RWPE2 (cell line): ENCODE results near the gene RBPMS2.
"Not testable (repeated sequence)": the region's sequence is repeated elsewhere in the genome, so short reads cannot be mapped to it uniquely, and the experiment has no call there.

Source experiments
- ATAC-seq: fragments of 200-7000 bp; cut with Tn5 transposase; 3 replicates; pipeline ENCODE4 v1.9.1; 2021; ENCODE audit warnings: low read depth
- DNase-seq: peaks from one replicate; pipeline ENCODE4 v3.0.0-alpha.2; 2020; ENCODE audit warnings: low spot score
- H3K27ac ChIP-seq: fragments of 450-650 bp; 2 replicates; pipeline ENCODE4 v1.5.1; 2017; ENCODE audit warnings: mild to moderate bottlenecking; ENCODE audit not compliant: poor library complexity, severe bottlenecking
- H3K27me3 ChIP-seq: fragments of 250-450 bp; sonication (Bioruptor Pico); 2 replicates; pipeline ENCODE4 v1.5.1; 2021; ENCODE audit warnings: mild to moderate bottlenecking, moderate library complexity; ENCODE audit not compliant: insufficient read depth, poor library complexity, severe bottlenecking
- H3K36me3 ChIP-seq: fragments of 250-450 bp; sonication (Bioruptor Pico); 2 replicates; pipeline ENCODE4 v1.5.1; 2020; ENCODE audit warnings: low read depth, mild to moderate bottlenecking, moderate library complexity
- H3K4me1 ChIP-seq: fragments of 250-450 bp; sonication (Bioruptor Pico); 2 replicates; pipeline ENCODE4 v1.5.1; 2021; ENCODE audit warnings: mild to moderate bottlenecking, moderate library complexity; ENCODE audit not compliant: insufficient read depth, poor library complexity, severe bottlenecking
- H3K4me3 ChIP-seq: fragments of 250-450 bp; sonication (Bioruptor Pico); 2 replicates; pipeline ENCODE4 v1.5.1; 2021; ENCODE audit warnings: mild to moderate bottlenecking, moderate library complexity; ENCODE audit not compliant: severe bottlenecking
- H3K9me3 ChIP-seq: fragments of 250-450 bp; sonication (Bioruptor Pico); 2 replicates; pipeline ENCODE4 v1.5.1; 2021; ENCODE audit warnings: mild to moderate bottlenecking, moderate library complexity; ENCODE audit not compliant: severe bottlenecking
- CTCF ChIP-seq: fragments of 450-650 bp; IDR thresholded peaks from one replicate; pipeline ENCODE4 v1.5.1; 2017; ENCODE audit warnings: mild to moderate bottlenecking, moderate library complexity; ENCODE audit not compliant: poor library complexity, severe bottlenecking

Gene RBPMS2

GRCh38 chr15:64746921-64747320 lies 28.5 kb downstream of the RBPMS2 start:
- H3K36me3 ChIP-seq: no peaks in the 10 kb centered on the region
- H3K27ac ChIP-seq: no peak overlapping the region

GRCh38 chr15:64746356-64746755 lies 29.0 kb downstream of the RBPMS2 start:
- TF ChIP-seq CTCF: no peak
- no peak overlapping the region for H3K27ac ChIP-seq
- H3K27me3 ChIP-seq: no peaks in the 10 kb centered on the region
- H3K36me3 ChIP-seq: no peaks in the 10 kb centered on the region
- no peak overlapping the region for H3K4me3 ChIP-seq
- no peaks in the 10 kb centered on the region for H3K9me3 ChIP-seq
- peaks cover 6% of the 10 kb centered on the region for H3K4me1 ChIP-seq
- no peak for DNase-seq
- no peak for ATAC-seq

More at GRCh38 chr15:64746921-64747320, 28.5 kb downstream of the RBPMS2 start:
- no peaks in the 10 kb centered on the region for H3K27me3 ChIP-seq
- peaks cover 6% of the 10 kb centered on the region for H3K4me1 ChIP-seq
- no peaks in the 10 kb centered on the region for H3K9me3 ChIP-seq
- no peak for ATAC-seq
- H3K4me3 ChIP-seq: no peak overlapping the region
- TF ChIP-seq CTCF: no peak
- no peak for DNase-seq

DNA sequence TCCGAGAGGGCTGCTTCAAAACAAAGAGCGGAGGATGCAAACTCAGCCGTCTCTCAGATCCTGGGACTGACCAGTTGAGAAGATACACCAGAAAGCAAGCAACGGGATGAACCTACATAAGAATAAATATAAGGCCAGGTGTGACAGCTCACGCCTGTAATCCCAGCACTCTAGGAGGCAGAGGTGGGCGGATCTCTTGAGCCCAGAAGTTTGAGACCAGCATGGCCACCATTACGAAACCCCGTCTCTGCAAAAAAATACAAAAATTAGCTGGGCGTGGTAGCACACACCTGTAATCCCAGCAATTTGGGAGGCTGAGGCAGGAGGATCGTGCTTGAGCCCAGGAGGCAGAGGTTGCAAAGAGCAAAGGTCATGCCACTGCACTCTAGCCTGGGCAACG lies 31.7 kb downstream of the RBPMS2 start:
- Histone ChIP-seq H3K9me3 (no peaks in the 10 kb centered on the region), H3K27me3 (no peaks in the 10 kb centered on the region), H3K27ac (no peak overlapping the region), H3K4me3 (no peak overlapping the region), H3K36me3 (no peaks in the 10 kb centered on the region), H3K4me1 (no peaks in the 10 kb centered on the region)
- no peak for DNase-seq
- ATAC-seq: no peak
- TF ChIP-seq CTCF: no peak

GRCh38 chr15:64742921-64743320 lies 32.5 kb downstream of the RBPMS2 start:
- no peak for TF ChIP-seq CTCF
- no peak overlapping the region for H3K27ac ChIP-seq
- no peaks in the 10 kb centered on the region for H3K36me3 ChIP-seq

GRCh38 chr15:64742385-64742784 lies 33.0 kb downstream of the RBPMS2 start:
- no peaks in the 10 kb centered on the region for H3K9me3 ChIP-seq
- DNase-seq (no peak), ATAC-seq (no peak)
- no peak overlapping the region for H3K4me3 ChIP-seq
- no peaks in the 10 kb centered on the region for H3K4me1 ChIP-seq
- no peaks in the 10 kb centered on the region for H3K27me3 ChIP-seq
- H3K27ac ChIP-seq: no peak overlapping the region
- no peak for TF ChIP-seq CTCF
- H3K36me3 ChIP-seq: no peaks in the 10 kb centered on the region

More at GRCh38 chr15:64742921-64743320, 32.5 kb downstream of the RBPMS2 start:
- Histone ChIP-seq H3K4me1 (no peaks in the 10 kb centered on the region), H3K4me3 (no peak overlapping the region), H3K27me3 (no peaks in the 10 kb centered on the region), H3K9me3 (no peaks in the 10 kb centered on the region)
- ATAC-seq (no peak), DNase-seq (no peak)

DNA sequence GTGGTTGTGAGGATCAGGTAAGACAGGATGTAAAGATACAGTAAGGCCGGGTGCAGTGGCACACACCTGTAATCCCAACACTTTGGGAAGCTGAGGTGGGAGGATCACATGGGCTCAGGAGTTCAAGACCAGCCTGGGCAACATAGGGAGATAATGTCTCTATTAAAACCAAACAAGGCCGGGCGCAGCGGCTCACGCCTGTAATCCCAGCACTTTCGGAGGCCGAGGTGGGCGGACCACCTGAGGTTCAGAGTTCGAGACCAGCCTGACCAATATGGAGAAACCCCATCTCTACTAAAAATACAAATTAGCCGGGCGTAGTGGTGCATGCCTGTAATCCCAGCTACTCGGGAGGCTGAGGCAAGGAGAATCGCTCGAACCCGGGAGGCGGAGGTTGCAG lies 33.7 kb downstream of the RBPMS2 start:
- H3K27me3 ChIP-seq, H3K9me3 ChIP-seq, H3K36me3 ChIP-seq, ATAC-seq, H3K4me1 ChIP-seq, H3K4me3 ChIP-seq, H3K27ac ChIP-seq, DNase-seq: not testable (repeated sequence)
